HG03565 (cell line): ENCODE data around the gene EFTUD2.
"Not testable (repeated sequence)": the region's sequence is repeated elsewhere in the genome, so short reads cannot be mapped to it uniquely, and the experiment has no call there.

Experiments used
- ATAC-seq: cut with Tn5 transposase; IDR thresholded peaks from one replicate; pipeline ENCODE4 v1.9.1; 2021; ENCODE audit warnings: mild to moderate bottlenecking, moderate library complexity; ENCODE audit not compliant: unreplicated experiment

EFTUD2 gene

DNA sequence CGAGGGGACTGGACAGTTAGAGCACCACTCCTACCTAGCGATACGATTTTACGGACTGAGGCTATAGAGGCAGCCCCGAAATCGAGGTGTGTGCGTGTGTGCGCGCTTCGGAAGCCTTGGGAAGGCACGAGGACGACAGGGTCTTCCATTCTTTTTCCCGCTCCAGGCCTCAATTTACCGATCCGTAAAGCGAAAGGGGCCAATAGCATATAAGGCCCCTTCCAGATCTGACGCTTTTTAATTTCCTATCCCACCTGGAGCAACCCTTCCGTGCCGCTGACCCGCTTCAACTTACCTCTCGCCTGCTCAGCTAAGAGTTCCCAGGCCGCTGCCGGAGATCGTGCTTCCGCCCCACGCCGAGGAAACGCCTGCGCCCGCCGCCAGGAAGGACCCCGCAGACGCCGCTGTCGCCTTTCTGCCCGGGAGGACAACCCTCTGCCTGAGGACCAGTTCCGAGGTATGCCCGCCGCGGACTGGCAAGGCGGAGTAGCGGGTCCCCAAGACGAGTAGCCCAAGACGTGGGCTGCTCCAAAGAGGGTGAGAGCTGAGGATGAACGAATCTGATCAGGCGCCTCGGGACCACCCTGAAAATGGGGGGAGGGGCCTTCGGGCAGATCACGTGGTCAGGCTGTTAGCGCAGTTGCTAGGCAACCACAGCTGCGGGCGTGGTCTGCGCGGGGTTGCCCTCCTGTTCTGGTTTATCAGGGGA is at the start of gene EFTUD2:
EFTUD2 (minus strand) TSS at position 372 of the 709 bp plus-strand sequence. CDS start 4,924 bp downstream, outside the sequence.
- peak; percentile 69 for ATAC-seq

- no peak for ATAC-seq
These were observed 49.1 kb upstream of the EFTUD2 start for GRCh38 chr17:44948315-44948795.

- peak; percentile 82 for ATAC-seq
These were observed 48.4 kb upstream of the EFTUD2 start, which contains the start of gene KIF18B for GRCh38 chr17:44947461-44948314. Gene KIF18B (minus strand): TSS chr17:44947773. CDS start chr17:44936344, 11,429 bp downstream.

GRCh38 chr17:44945652-44946051 is 46.4 kb upstream of the EFTUD2 start:
- ATAC-seq: not testable (repeated sequence)

GRCh38 chr17:44942456-44942855 is 43.2 kb upstream of the EFTUD2 start:
- no peak for ATAC-seq

DNA sequence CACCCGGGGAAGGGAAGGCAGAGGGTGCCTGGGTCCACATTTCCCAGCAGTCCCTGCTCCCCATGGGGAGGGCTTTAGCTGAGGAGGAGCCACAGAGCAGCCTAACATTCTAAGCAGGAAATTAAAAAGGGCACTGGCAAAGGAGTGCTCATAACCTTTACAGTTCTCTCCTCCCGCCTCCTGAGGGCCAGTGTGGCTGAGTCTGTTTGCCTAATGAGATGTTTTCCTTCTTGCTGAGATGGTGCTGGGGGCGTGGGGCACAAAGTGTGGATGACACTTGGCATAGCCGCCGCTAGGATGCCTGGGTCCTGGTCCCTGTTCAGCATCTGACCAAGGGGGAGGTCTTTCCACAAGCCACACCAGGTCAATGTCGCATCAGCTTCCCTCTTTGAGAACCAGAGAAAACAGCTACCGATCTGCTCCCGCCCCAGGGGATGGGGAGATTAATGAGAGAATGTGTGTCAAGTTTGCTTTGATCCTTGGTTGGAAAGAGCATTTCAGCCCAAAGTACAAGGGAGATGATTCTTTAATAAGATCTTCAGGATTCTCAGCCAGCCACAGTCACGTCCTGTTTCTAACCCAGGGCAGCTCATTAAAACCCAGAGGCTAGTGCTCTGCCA is 42.6 kb upstream of the EFTUD2 start:
- no peak for ATAC-seq

GRCh38 chr17:44940768-44941167 is 41.5 kb upstream of the EFTUD2 start:
- ATAC-seq: no peak

- ATAC-seq: no peak
These were observed 41.1 kb upstream of the EFTUD2 start for GRCh38 chr17:44940317-44940716.

DNA sequence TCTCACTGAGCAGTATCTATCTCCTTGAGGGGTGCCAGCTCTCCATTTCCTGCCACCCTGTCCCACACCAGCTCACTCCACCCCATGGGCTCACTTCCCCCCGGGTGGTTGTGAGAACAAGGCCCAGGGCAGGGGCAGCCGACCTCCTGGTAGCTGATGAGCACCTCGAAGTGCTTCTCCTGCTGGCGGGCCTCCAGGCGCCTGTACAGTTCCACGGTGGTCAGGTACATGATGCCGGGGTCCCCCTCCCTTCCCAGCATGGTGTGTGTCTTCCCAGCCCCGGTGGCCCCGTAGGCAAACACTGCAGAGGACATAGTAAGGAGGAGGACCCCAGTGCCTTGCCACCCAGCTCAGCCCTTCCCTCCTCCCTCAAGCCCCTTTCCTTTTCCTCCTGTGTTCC is 35.9 kb upstream of the EFTUD2 start:
- ATAC-seq: no peak

DNA sequence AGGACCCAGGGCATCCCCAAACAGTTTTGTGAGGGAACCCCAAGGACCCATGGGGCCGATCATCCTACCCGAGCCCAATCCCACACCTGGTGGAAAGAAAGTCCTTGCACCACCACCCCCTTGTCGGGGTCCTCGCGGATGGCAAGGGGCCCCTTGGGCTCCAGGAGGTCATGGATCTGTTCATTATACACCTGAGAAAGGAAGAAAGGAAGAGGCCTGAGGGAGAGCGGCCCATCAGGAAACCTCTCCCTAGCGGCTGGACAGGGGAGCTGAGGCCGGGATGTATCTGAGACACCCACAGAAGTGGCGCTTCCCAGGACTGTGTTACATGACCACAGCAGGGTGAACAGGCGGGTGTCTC is 35.5 kb upstream of the EFTUD2 start:
- no peak for ATAC-seq

GRCh38 chr17:44933824-44934744 is 34.8 kb upstream of the EFTUD2 start:
- ATAC-seq: no peak

DNA sequence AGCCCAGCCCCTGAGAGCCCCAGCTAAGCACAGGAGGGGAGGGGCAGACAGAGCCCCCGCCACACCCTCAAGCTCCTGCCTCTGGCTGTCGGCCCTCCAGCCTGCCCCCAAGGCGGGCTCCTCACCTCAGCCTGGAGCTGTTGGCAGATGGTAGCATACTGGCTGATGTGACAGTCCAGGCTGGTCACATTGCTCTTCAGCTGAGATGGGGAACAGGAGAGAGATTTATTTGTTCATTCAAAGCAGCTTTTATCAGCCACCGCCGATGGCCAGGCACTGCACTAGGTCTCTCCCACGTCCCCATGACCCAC is 33.5 kb upstream of the EFTUD2 start:
- ATAC-seq: no peak

DNA sequence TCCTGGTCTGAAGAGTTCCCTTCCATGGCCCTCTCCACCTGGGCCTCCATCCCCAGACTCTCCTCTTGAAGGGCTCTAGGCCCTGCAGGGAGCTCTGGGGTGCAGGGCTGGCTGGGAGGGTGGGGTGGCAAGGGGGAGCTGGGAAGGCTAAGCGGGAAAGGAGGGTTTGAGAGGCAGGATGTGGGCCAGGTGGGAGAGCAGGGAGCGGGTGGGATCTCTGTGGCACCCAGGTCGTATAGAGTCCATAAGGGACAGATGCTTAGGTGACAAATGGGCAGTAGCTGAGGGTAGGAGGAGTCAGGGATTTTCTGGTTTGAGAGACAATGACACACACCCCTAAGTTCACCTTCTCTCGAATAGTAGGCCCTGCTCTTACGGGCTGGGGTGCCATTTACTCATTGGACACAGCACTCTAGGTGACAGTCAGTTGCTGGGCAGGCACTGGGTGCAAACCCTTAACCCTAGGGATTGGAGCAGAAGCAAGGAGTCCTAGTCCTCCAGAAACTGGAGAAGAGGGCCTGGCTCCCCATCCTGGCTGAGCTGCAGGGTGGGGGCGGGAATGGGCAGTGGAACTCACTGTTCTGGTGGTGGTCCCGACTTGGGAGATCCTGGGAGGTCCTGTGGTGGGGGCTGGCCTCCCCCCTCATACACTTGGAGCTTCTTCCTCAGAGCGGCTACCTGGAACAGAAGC is 33.0 kb upstream of the EFTUD2 start:
- ATAC-seq: no peak

DNA sequence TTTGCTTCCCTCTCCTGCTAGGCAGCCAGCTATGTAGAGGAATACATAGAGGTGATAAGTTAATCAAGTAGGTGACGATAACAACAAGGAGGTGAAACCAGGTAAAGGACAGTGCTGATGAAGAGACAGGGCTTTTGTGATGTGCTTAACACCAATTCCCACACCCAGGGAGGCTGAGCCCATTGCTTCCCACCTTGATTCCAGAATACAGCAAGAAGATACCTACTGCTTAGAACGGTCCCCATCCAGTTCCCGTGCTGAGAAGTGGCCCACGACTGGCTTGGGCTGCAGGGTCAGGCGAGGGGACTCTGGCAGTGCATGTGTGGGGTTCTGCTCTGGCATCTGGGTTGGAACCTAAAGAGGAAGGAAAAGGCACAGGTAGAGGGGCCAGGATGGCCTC is 32.1 kb upstream of the EFTUD2 start:
- no peak for ATAC-seq

- ATAC-seq: no peak
These were observed 31.4 kb upstream of the EFTUD2 start for GRCh38 chr17:44930667-44931066.

DNA sequence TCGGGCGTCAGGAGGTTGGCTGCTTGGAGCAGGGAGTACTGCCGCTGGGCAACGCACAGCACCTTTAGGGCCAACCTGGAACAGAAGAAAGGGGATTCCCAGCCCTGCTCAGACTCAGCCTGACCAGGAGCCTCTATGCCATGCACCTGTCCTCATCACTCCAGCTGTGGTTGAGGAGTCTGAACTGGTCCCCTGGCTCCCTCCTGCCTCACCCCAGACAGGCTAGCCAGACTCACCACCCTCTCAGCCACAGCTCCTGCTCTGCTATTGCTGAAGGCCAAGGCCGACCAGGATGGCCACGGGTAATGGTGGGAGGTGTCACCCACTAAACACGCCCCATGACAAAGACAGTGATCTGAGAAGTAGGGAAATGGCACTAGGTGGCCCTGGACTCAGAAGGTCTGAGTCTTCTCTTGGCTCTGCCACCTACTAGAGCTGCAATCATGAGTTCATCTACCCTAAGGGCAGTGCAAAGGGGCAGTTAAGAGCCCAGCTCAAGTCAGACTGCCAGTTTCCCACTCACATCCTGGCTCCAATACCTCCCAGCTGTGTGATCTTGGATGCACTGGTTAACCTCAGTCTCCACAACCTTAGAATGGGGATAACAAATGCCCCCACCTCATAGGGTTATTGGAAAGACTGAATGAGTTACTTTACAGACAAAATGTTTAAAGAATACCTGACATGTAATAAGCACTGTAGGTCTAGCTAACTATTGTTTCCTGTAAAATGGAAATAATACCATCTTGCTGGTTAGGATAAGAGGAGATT is 29.9 kb upstream of the EFTUD2 start:
- ATAC-seq: no peak

GRCh38 chr17:44928136-44928535 is 28.9 kb upstream of the EFTUD2 start:
- no peak for ATAC-seq

- no peak for ATAC-seq
These were observed 28.5 kb upstream of the EFTUD2 start for GRCh38 chr17:44927696-44928095.

DNA sequence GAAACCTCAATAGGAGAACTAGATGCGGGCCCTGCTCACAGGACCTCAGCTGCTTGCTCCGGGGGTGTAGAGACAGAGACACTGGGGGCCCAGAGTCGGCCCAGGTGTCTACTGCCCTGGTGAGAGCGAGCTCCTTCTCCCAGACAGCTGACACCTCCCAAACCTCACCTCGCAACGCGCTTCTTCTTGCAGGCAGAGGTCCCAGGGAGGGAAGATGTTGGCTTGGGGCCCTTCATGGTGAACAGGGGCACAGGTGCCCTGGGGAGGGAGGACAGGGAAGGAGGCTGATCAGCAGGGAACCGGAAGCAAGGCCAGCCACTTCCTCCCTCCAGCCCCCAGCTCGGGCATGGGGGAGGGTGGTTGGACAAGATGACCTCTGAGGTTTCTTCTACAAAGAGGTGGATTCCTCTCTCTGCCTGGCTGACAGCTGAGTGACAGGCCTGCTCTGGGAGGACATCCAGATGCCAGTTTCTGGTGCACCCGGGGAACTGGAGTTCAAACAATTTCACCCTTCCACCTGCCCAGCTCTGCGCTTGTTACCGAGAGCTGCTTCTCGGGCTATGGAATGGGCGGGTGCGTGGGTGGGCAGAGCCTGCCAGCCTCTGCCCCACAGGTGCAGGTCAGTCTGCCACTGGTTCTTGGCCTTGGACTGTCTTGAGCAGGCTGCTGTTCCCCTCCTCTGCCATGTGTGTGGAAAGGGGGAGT is 27.7 kb upstream of the EFTUD2 start:
- ATAC-seq: no peak
